Right renal cortex interstitium (tissue), 3 donors: ENCODE results near the gene EPB41L3. TPM values are rescaled to one million over a fixed set of nuclear protein-coding genes. Genes with fewer than 3 reads are reported as not detected.
"Not testable (repeated sequence)": the region's sequence is repeated elsewhere in the genome, so short reads cannot be mapped to it uniquely, and the experiment has no call there.

Source experiments
- DNase-seq, 3 donors: peaks; one replicate each; pipeline ENCODE4 v3.0.0-alpha.2; 2013; ENCODE audit warnings: low read depth in 3 of 3, low spot score in 2 of 3
- polyA plus RNA-seq, 3 donors: library from polyadenylated mRNA; unstranded; fragments of 120-200 nt; gene quantifications; one replicate each; pipeline ENCODE4 v1.2.1, GENCODE V29; 2013; ENCODE audit not compliant: insufficient read length in 3 of 3

Gene EPB41L3
- polyA plus RNA-seq, 3 donors, result 56.9 to 71.6 (median 58.0) TPM

DNA sequence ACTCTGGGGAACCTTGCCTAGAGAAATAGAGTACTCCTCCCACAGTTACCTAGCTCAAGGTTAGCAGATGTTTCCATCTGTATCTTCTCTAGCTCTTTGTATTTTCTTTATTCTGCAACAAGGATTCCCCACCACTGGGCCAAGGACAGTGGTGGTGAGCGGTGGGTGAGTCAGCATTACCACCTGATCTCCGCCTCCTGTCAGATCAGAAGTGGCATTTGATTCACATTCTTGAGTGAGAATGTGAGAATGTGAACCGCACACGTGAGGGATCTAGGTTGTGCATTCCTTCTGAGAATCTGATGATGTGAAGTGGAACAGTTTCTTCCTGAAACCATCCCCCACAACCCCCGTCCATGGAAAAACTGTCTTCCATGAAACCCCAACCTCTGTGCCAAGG lies 9.0 kb downstream of the EPB41L3 start:
- DNase-seq, result no peak

DNA sequence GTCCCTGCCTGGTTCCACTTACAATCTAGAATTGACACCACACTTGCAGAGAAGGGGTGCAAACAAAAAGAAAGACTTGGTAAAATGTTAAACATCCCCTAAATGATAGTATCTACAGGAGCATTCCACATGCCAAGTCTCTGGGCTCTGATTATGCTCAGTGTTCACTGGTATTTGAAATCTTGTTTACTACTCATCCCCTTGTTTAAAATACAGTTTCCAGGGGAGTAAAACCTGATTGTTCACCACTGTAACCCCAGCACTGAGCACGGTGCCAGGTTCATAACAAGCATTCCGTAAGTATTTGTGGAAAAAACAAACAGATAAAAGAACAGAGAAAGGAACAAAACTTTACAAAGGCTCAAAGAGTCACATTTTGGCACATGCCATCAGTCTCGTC lies 11.7 kb downstream of the EPB41L3 start:
- no peak for DNase-seq

DNA sequence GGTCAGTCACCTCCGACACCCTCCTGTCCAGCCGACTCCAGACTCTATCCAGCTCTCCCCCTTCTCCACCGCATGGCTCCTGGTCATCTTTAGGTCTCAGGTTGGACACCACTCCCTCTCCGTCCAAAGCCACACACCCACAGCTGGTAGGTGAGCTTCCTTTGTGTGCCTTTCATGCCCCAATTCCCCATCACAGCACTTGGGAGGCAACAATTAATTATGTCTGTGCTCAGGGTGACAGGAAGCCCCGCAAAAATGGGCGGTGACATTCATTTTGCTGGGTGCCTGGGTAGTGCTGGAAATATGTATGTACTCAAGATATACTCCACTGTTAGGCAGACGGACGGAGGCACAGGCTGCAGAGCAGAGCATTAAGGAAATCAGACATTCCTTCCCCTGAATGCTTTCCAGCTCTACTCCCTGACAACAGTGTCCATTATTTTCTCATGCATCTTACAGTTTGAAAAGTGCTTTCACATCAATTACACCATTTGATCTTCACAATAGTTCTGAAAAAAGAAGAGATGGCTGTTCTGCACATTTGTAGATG lies 13.1 kb downstream of the EPB41L3 start:
- no peak for DNase-seq

DNA sequence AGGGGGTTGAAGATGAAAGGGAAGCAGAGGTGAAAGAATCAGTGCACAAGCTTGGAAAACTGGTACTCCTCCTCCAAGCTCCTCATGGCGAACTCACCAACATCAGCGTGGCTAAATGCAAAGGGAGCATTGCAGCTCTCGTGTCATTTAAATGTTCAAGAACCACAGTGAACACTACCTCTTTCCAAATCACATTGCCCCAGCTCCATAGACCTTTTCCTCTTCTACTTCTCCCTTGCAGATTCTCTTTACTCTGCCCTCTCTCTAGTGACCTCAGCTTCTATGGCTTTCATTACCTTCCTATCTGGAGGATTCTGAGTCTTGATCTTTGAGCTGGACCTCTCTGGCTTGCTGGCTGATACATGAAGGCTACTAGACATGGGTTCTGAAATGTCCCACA lies 14.3 kb downstream of the EPB41L3 start:
- DNase-seq, result no peak

DNA sequence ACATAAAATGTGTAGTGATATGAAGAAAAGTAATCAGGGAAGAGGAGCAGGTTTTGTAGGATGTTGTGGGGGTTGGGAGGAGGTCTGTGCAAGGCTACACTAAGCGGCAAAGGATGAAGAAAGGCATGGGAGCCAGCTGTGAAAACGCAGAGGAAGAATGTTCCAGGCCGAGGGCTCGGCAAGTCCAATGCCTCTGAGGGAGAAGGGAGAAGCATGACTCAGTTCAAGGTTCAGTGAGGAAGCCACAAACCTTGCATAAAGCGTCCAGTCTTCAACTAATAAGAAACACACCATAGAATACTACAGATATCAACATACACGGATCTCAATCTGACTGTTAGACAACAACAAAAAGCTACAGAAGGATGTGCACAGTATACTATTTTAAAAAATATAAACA lies 16.2 kb downstream of the EPB41L3 start:
- DNase-seq, result no peak

DNA sequence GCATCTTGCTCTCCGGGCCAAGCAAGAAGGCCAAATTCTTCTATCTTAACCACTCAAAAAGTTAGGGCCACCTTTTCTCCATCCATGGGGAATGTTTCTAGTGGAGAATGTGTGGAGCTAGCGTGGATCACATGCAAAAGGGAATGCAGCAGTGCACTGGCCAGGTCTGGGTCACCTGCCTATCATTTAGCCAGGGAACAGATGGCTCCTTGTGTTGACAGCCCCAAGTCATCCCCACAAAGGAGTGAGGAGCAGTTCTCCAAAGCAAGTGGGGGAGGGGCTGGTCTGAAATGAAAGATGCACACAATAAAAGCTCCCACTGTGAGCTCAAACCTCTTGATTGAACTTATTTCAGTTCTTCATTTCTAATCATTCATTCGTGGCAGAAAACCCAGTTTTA lies 19.1 kb downstream of the EPB41L3 start:
- no peak for DNase-seq

DNA sequence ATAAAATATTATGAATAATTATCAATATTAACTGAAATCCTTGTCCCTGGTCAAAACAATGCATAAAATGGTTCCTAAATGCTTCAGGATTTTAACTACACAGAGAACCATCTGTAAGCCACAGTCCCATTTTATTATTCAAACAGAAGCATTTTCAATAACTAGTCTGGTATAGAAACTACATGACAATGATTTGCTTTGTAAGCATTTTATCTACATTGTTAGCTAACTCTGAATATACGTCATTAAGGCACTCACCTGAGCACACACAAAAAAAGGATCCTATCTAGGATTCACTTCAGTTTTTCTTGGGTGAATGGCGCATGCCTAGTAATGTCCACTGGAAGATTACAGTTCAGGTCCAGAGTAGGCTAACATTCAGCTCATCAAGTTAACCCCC lies 22.8 kb downstream of the EPB41L3 start:
- DNase-seq, result no peak

DNA sequence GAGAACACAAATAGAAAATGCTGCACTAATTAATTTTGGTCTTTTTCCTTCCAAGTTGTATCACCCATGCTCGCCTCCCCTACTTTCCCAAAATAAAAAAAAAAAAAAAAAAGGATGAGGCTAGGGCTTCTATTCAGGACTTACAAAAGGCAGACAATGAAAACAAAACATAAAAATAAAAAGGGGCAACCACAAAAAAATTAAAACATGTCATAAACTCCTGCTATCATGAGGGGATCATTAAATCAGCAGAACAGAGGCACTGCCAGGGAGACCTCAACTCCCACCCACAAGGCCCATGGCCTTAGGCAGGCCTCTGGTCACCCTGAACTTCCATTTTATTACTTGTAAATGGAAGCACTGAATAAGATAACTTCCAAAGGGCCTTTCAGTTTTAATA lies 23.3 kb downstream of the EPB41L3 start:
- no peak for DNase-seq

DNA sequence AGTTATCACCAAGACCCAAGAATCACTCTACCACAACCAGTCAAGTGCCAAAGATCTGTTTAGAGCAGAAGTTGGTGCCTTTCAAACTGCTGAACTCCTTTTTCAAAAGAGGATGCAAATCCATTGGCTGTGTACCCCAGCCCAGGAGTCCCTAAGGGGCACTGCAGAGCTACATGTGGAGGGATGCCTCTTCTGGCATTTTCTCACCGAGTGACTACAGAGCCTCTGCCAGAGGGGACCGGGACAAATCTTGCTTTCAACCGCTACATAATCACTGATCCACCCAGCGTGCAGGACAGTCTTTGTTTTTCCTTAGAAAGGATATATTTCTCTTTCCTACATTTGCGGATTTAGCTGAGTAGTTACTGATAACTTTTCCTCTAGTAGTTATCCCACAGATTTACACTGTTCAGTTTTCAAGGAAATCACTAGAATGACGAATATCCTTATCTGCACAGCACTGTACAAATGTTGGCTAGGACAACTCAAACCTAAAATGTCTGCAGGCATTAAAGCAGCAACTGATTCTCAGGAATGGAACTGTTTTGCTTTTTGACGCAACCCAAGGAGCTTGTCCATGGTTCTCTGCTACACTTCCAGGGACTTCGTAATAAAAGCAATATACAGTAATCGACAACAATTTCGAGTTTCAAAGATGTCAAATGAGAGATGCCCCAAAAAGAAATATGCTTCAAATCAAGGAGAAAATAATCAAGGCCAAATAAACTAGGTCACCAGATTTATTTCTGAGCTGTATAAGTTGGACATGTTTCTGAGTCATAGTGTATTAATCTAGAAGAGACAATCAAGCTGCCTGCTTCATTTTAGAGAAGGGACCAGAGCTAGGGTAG lies 24.1 kb downstream of the EPB41L3 start:
- no peak for DNase-seq

DNA sequence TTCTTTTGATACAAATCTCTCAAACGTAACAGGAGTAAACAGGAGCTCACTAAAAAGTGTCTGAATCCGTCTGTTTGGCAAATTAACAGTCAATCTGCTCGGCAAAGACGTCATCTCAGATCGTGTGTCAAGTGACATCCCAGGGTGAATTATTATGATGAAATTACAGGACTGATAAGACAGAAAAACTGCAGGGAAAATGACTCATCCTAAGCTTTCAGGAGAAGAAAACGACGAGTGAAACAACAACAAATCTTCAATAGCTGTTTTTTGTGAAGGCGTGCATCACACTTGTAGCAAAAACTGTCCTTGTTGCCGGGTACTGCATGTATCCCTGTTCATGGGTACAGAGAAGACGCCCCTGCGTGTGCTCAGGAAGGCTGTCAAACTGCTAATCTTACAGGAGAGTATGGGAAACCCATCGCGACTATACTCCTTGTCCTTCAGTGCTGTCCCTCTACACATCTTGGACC lies 24.9 kb downstream of the EPB41L3 start:
- no peak for DNase-seq

DNA sequence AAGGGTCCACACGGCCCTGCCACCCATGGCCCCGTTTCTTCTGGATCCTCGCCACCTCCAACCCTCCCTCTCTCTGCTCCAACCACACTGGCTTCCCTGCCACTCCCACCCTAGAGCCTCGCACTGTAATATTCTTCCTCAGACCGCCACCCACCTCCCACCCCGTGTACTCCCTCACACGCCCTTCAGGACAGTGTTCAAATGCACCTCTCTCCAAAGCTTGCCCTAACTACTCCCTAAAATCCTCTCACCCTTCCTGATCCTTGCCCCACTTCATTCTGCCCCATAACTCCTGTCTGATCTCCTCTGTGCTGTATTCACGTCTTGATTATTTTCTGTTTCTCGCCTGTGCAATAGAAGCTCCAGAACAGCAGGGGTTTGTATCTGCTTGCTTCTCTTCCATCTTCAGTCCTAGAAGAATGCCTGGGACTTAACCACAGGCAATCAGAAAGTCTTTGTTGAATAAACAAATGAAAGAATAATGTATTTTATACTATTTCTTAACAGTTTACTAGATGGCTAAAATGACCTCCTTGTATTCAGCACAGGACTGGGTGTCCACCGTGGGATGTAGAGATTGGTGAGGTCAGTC lies 25.5 kb downstream of the EPB41L3 start:
- DNase-seq, result no peak

DNA sequence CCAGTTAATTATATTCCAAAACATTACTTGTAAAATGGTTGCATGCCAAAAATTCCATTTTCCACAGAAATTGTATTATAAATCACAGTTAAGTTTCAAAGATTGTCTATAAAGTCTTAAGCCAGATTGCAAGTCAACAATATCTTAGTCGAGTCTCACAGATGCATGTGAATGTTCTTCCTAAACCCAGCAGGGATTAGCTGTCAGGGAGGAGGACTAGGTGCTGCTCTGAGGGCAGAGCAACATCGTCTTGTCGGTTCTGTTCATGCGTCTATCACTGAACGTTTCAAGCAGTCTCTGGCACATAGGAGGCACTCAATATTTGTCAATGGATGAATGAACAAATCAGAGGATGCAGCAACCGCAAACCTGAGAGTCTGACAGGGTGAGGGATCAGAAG lies 27.0 kb downstream of the EPB41L3 start:
- no peak for DNase-seq

DNA sequence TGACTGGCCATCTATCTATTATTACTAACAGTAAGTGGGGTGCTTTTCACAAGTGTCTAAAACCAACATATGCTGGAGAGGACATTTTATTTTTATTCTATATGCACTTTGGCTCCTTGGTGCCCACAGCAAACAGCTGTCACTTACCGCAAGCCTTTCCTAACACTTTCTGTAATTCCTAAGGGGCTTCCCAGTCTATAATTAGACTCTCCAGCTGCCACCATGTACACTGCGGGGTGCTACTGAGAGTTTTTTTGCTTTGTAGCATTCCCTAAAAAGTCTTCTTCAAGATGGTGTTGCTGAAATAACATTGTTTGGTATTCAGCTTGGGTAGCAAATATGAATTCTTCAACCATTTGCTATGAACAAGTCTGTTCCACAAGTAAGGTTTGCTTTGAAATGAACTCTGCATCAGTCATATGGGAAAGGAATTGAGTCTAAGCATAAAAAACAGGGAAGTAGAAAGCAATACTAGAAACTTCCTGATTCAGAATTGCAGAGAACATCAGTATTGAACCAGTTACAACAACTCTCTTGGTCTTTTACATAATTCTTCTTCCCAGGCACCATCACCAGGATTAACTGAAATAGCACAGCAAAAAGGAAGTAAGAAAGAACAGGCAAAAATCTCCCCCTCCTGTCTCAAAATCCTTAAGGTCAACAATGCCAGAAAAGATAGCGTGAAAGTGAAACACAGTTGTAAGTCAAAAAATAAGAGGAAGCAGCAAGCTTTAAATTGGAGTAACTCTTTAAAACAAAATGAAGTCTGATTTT lies 28.6 kb downstream of the EPB41L3 start:
- no peak for DNase-seq

DNA sequence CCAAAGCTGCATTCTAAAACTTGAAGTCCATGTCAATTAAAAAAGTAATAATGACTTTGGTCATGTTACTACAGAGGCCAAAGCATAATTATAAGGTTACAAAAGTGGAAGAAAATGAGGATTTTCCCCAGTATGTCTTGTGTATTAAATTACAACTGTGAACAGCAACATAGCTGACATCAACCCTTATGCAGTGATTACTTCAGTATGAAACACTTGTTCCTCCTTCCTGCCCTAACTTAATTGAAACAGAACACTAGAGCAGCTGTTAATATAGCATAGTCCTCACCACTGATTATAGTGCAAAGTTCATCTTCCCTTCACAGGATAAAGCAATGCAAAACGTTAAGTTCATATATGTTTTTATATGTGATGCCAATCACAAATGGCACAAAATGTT lies 29.9 kb downstream of the EPB41L3 start:
- DNase-seq, result no peak

DNA sequence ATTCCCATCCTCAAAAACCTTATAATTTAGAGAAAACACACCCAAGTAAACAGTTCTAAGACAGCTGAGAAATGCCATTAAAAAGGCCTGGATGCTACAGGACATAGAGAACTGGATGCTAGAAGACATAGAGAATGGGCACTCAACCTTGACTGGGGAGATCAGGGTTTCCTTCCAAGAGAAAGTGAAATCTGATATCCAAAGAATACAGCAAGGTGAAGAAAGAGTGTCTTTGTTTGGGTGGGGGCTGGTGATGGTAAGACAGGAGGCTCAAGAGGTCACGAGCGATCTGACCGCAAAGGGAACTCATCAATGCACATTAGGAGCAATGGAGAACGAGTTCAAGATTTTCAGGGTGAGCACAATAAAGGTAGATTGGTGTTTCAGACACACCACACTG lies 31.6 kb downstream of the EPB41L3 start:
- no peak for DNase-seq

DNA sequence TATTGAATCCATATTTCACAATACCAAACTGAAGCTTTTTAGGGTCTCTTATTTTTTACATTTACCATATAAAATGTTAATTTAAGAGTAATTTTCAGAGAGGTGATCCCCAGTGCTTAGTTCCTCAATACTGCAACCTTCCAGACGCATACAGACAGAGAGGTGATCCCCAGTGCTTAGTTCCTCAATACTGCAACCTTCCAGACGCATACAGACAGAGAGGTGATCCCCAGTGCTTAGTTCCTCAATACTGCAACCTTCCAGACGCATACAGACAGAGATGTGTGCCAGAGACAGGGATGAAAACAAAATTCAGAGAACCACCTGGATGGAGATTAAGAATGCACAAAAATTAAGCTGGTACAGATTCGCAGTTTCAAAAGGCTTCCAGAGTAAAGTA lies 32.3 kb downstream of the EPB41L3 start:
- not testable (repeated sequence) for DNase-seq

DNA sequence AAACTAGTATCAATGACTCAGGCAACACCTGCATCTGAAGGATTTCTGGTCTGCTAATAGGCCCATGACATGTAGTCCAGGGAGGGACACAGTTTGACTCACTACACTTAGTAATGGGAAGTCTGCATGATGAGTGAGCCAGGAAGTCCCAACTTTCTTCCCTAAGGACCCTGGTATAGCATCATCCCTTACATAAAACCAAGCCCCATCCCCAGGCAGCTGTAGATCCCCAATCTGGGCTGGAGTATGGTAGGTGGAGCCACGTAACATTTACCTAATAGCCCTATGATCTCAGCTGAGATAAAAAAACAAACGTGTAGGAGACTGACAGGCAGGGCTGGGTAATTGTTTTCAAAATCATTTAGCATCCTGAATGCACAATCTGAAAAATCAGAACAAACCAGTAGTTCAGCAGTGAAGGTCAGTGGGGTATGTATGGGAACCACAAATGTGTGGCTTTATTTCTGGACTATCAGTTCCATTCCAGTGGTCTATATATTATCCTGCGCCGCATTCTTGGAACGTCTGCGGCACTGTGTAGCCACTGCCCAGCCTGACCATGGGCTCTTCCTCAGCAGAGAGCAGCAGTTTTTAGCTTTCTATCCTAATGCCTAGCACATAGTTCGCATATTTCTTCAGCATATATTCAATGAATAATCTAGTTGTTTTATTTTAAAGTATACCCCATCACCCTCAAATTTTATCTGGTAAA lies 33.5 kb downstream of the EPB41L3 start:
- no peak for DNase-seq

DNA sequence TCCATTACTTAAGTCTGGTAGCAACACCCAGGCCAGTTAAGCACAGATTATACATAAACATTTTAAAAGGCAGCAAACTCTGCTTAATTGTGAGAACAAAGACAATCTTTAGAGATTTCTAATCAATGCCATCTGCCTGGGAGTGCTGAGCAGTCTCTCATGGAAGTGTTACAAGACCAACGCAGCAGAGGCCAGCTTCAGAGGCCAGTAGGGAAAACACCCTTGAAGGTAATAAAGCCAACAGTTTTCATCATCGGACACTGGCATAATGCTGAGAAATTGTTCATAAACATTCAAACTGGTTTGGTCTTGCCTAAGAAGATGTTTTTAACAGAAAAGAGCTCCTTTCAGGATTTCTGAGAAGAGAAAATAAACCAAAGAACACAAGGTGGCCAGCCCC lies 35.0 kb downstream of the EPB41L3 start:
- no peak for DNase-seq

DNA sequence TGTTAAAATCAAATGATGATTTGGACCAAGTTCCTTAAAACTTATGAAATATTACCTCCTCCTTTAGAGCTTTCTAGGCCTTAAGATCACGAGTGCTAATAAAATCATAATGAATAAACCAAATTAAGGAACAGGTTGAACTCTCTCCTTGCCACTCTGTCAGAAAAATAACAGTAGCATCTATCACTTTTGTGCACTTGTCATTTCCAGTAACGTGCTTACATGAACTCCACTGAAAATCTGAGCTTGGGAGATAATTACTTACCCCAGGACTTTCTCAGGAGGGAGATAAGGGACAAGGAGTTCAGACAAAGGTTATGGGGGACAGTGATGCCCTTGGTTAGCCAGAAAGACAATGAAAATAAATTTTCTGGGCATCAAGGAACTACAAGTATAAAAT lies 36.0 kb downstream of the EPB41L3 start:
- DNase-seq, result no peak

DNA sequence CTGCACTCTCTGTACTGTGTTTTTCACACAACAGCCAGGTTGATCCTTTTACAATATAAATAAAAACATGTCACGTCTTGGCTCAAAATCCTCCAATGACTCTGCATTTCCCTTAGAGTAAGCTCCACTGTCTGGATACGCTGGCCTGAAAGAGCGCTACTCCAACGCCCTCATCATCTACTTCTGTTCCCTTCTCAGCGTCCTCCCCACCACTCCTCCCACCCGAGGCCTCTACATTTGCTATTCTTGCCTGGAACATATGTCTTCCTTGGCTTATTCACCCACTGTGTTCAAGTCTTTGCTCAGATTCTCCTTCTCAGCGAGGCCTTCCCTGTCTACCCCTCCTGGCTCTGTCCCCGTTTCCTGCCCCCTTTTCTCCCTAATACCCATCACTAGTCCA lies 37.6 kb downstream of the EPB41L3 start:
- DNase-seq, result no peak

DNA sequence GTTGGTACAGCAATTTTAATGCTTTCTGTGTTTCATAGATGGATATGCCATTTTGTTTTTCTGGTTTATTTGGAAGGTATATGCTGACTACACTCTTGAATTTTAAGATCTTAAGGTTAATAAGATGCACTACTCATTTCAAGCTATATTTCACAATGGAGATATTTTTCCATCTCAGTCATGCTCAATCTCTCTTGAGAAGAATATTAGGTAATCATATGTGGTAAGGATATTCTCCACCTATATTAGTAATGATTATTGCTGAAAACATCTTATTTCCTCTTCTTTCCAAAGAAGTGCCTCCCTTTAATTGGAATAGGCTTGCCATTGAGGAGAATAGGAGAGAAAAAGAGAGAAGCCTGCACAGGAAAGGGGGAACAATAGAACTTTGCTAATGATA lies 40.1 kb downstream of the EPB41L3 start:
- DNase-seq, result no peak
